ENCODE results near the gene MED27.

GRCh38 chr9:132026932-132027585 is 52.6 kb downstream of the MED27 start:
- TF ChIP-seq CTCF (conservative IDR thresholded peaks at IDR 0.05) (no peak), ZFX (IDR thresholded peaks at IDR 0.05) (no peak)

Measured in C4-2B (cell line).